GM19193 (cell line): ENCODE data around the gene MMRN1.

Experiments
- POLR2A ChIP-seq: IDR thresholded peaks from 4 replicates; pipeline ENCODE4 v1.6.1; 2011; ENCODE audit not compliant: insufficient read depth, insufficient read length; ENCODE audit errors: extremely low read depth

The MMRN1 gene

DNA sequence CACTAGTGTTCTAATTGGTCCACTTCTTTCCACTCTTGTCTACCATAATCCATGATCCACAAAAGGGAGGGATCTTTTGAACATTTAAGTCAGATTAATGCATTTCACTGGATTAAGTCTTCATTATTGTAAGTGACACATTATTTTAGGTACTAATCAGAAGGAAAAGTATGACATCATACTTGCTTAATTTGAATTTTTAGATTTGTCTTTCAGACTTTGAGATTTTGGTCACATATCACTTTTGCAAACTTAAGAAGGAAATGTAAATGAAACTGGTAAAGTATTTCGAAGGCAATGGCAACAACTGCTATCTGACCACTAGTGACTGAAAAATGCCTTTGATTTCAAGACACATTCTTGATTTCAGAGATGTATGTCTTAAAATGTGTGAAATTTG lies 5.2 kb downstream of the MMRN1 start:
- no peak for TF ChIP-seq POLR2A

DNA sequence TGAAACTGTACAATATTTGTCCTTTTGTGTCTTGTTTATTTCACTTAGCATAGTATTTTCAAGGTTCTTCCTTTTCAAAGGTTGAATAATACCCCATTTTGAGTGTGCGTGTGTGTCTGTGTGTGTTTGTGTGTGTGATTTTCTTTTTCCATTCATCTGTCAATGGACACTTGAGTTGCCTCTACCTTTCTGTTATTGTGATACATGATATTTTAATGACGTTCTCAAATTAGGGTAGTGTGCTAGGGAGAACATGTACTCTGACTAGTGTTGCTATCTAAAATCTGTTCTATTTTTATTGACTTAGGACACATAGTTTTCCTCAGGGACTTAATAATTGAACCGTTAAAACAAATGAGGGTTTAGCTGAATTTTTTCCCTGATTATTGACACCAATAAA lies 9.9 kb downstream of the MMRN1 start:
- no peak for TF ChIP-seq POLR2A

DNA sequence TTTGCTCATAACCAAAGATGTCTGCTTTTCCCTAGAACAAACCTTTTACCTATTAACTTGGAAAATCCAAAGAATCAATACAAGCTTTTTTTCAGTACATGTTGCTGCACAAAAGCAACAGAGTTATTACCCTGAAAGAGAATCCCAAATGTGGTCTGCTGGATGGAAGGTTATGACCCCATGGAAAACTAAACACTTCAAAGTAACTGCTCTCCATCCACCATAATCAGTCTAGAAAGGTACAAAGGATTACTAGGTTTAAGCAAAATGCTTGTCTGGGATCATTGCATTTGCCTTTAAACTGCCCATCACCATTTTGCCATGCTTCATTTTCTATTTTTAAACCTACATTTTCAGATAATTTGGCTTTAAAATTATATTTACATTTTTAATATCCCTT lies 11.7 kb downstream of the MMRN1 start:
- TF ChIP-seq POLR2A, result no peak

DNA sequence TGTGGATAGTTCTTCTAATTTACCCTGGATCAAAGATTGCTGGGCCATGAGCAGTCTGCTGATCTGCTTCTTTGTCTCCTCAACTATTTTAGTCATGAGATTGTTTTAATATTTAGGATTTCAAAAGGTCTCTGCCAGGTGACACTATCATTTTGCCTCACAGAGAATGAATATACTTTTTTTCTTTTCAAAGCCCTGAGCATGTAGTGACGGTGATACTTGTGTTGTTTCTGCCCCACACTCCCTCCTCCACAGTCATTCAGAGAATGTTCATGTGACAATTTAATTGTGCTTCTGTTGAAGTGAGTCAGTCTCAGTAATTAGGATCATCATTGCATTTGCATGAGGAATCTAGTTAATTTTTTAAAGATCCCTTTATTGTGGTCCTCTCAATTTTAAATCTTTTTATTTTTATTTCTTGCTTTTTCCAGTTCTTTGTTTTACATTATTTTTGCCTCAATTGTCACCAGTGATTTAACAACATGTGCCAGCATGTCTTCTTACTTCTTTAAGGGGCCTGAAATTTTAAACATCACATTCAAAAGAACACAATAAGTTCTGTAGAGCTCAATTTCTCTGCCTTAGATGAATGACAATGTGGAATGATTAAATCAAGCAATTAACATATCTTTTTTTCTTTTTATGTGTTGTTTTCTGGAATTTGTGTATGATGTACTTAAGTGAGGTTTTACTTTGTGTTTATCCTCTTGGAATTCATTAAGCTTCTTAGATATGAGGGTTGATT lies 12.3 kb downstream of the MMRN1 start:
- no peak for TF ChIP-seq POLR2A

DNA sequence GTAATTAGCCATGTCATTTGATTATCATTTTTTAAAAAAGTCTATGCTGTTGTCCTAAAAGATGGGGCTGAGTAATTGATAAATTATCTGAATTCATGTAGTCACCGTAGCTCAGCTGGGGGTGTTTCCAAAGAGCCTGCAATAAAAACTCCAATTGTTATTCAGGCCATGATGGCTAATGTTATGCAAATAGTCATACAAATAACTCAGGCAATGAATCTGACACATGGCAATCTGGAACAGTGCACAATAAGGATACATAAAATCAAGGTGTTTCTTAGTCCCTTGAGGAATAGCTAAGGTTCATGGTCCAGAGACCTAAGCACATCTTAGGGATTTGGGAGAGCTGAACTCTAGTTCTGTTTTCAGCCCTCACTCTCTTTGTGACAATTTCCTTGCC lies 15.2 kb downstream of the MMRN1 start:
- TF ChIP-seq POLR2A, result no peak

DNA sequence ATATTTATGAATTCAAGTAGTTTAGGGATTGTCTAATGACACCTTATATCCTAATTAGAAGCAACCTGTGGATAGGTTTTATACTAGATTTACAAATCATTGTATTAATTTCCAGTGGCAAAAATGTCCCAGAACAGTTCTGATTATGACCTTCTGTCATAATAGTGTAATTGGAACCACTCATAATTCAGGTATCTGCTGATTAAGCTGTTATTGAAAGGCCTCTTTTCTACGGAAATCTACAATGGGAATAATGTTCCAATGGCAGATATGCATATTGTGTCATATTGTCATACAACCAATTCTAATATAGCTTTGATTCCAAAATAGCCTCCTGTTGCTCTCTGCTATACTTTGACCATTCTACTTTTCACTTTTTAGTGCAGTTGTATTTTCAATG lies 19.0 kb downstream of the MMRN1 start:
- TF ChIP-seq POLR2A, result no peak

DNA sequence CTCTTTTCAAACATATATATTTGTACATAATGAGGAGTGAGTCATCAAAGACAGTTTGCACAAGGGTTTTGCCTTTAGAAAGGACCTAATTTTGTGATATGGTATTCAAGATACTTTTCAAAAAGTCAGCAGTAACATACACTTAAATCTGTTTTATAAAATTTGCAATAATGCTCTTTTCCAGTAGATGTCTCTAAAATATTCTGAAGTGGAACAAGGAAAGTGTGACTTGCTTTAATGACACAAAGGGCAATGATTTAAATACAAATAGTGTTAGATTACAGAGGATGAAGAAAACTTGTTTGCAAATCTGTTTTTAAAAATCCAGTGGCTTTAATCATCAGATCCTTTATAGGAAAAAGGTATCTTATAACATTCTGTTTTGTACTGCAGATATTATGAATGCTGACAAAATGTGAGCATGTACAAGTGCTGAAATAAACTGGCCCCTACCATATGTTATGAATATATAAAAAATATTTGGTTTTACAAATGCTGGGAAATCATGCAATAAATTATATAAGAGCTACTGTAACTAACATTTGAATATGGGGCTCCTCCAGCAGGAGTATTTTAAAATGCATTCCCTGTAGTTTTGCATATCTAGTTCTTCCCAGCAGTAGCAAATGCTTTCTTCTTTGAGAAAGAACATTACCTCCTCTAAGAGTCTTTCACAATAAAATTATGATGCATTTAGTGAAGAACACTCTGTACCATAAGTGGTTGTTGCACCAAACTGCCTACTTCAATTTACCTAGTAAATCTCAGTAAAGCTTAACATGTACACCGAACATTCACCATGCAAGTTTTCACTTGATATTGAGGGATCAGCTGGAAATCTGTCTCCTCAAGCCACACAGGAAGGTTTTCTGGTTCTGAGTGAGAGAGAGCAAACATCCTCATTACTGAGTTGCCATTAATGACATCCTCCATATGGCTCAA lies 20.2 kb downstream of the MMRN1 start:
- TF ChIP-seq POLR2A, result no peak

DNA sequence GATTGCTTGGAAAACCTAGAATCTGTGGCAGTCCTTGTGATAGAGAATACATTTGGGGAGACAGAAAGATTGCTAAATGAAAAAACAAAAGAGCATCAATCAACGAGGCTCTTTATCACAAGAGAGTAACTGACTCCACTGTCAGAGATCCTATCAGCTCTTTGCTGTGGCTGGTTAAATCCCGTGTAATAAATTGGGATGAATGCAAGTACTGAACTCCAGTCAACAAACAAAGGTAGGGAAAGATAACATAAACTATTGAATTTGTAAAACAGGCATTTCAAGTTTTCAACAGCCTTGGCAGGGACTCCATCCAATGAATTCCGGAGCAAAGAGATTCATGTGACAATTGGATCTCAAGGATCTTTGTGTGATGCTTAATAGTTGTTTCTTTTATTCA lies 21.3 kb downstream of the MMRN1 start:
- TF ChIP-seq POLR2A, result no peak

DNA sequence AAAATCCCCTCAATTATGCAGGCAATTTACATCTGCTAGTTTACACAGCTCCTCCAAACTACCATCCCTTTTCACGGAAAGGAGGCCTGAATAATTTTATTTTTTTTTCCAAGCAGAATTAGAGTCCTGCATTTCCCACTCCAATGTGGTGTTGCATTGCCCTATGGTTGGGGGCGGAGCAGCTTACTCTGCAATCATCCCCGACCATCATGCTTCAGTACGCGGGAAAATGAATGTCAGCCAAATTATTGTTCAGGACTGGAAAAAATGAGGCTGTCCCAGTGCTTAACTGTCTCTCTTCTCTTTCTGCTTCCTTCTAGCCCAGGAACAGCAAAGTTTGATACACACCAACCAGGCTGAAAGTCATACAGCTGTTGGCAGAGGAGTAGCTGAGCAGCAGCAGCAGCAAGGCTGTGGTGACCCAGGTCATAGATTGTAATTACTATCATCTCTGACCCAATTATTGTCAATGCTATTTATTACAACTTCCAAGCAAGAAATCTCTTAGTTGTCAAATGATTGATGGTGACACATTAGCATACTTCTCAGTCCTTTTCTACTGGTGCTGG lies 28.3 kb downstream of the MMRN1 start:
- TF ChIP-seq POLR2A, result no peak

DNA sequence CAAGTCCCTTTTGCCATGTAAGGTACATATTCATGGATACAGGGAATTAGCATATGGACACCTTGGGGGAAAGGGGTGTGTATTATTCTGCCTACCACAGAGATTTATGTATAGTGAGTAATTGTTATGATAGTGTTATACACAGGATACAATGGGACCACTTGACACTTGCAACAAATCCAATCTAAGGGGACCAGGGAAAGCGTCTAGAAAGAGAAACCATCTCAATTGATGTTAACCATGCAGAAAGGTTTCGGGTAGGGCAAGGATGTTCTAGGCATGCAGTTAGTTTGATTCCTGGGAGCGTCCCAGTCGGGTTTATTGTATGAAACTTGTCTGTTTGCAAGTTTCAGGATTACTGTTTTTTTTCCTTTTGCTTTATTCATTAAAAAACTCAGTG lies 34.2 kb downstream of the MMRN1 start:
- no peak for TF ChIP-seq POLR2A

DNA sequence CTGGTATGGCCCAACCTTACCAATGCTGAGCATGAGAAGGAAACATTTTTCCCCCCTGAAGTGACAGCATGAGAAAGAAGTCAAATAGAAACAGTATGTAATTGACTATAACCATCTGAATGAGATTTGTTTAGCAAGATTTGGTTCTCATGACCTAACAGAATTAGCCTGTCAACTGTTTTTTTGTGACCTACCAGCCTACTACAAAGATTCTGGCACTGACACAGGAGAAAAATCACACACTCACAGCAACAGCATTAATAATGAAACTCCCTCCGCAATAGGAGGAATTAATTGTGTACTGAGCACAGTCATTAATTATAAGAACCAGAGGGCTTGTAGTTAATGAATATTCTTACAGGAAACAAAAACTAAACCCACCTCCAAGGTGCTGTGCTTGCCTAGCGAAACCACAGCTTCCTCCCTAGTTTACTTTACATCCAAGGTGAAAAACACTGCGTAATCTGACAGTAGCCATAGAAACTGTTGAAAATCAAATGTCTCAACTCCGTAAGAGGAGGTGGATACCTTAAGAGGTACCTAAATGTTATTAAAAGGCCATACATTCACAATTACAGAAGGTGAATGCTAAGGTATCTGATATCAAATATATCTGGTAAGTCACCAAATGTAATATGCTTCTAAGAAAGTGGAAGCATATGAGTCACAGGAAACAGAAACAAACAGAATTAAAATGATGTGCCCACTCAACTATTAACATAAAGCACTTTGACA lies 34.9 kb downstream of the MMRN1 start:
- TF ChIP-seq POLR2A, result no peak

DNA sequence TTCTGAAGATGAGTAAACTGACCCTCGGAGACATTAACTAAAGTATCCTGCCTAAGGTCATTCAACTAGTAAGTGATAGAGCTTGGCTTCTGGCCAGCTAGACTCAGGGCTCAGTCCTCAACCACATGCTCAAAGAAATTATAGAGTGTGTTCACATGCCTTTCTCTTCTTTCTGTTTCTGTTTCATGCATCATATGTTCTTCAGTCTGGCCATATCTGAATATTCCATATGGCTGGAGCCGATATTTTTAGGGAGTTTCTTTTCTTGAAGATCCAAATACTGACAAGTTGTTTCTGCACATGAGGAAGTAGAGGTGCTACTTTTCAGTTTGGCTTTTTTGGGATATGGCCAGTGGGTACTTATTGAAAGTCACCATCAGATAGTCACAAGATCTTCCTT lies 44.9 kb downstream of the MMRN1 start:
- TF ChIP-seq POLR2A, result no peak

DNA sequence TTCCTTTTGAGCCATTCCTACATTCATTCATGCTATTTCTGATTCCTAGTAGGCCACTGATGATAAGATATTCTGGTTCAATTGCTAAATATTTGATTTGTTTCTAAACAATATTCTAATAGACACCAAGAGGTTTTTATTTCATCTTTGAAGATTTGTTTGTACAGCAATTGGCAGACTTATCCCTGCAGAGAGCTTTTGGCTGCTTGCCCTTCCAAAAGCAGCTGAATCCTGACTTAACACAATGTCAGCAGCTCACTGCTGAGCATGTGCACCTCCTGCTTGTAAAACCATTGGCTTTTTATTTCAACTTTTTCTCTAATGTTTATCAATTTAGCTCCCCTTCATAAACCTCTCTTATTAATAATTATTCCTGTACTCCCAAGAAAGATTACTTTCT lies 45.3 kb downstream of the MMRN1 start:
- no peak for TF ChIP-seq POLR2A

DNA sequence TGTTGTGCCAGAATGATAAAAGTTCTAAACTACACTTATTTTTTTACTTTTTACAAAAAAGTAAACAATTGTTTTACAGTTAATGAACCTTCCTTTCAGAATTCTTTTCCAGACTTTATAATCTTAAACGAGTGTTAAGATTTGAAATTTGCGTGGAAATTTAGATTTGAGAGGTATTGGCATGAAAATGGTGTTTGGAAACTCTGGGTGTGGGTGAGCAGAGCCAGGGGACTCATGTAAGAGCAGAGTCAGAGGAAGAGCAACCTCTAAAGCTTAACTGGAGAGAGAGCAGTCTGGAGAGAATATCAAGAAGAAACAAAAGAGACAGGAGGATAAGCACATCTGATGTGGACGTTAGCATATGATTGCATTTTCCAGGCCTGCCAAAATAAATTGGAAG lies 48.2 kb downstream of the MMRN1 start:
- no peak for TF ChIP-seq POLR2A
